IPS DF 6.9 (cell line): Measurements from ENCODE around the gene TMEM25.
"Not testable (repeated sequence)": the region's sequence is repeated elsewhere in the genome, so short reads cannot be mapped to it uniquely, and the experiment has no call there.

Experiments used
- DNase-seq: peaks from one replicate; pipeline ENCODE4 v3.0.0-alpha.2; 2013; ENCODE audit warnings: low read depth, low spot score
- H3K27ac ChIP-seq: one replicate; pipeline ENCODE4 v1.5.1; 2013; ENCODE audit warnings: low read length, control low read depth
- H3K27me3 ChIP-seq: 2 replicates; pipeline ENCODE4 v1.6.1; 2013; ENCODE audit warnings: mild to moderate bottlenecking, low read length; ENCODE audit not compliant: control insufficient read depth, insufficient read depth
- H3K36me3 ChIP-seq: 2 replicates; pipeline ENCODE4 v1.6.1; 2013; ENCODE audit warnings: low read length; ENCODE audit not compliant: control insufficient read depth, insufficient read depth
- H3K4me1 ChIP-seq: 2 replicates; pipeline ENCODE4 v1.6.1; 2013; ENCODE audit warnings: low read length; ENCODE audit not compliant: control insufficient read depth, insufficient read depth
- H3K4me3 ChIP-seq: 2 replicates; pipeline ENCODE4 v1.5.1; 2013; ENCODE audit warnings: mild to moderate bottlenecking, low read length
- H3K9me3 ChIP-seq: 2 replicates; pipeline ENCODE4 v1.6.1; 2013; ENCODE audit warnings: low read length, inconsistent platforms; ENCODE audit not compliant: control insufficient read depth, insufficient read depth
- WGBS: extraction: QIAGEN DNeasy Blood & Tissue Kit; methylation state at CpG from one replicate; pipeline ENCODE4 v1.1.7; 2013; ENCODE audit warnings: mixed read lengths, missing lambda C conversion rate; ENCODE audit not compliant: insufficient read length, insufficient coverage; 5-methylcytosine and 5-hydroxymethylcytosine counted together

Gene TMEM25

DNA sequence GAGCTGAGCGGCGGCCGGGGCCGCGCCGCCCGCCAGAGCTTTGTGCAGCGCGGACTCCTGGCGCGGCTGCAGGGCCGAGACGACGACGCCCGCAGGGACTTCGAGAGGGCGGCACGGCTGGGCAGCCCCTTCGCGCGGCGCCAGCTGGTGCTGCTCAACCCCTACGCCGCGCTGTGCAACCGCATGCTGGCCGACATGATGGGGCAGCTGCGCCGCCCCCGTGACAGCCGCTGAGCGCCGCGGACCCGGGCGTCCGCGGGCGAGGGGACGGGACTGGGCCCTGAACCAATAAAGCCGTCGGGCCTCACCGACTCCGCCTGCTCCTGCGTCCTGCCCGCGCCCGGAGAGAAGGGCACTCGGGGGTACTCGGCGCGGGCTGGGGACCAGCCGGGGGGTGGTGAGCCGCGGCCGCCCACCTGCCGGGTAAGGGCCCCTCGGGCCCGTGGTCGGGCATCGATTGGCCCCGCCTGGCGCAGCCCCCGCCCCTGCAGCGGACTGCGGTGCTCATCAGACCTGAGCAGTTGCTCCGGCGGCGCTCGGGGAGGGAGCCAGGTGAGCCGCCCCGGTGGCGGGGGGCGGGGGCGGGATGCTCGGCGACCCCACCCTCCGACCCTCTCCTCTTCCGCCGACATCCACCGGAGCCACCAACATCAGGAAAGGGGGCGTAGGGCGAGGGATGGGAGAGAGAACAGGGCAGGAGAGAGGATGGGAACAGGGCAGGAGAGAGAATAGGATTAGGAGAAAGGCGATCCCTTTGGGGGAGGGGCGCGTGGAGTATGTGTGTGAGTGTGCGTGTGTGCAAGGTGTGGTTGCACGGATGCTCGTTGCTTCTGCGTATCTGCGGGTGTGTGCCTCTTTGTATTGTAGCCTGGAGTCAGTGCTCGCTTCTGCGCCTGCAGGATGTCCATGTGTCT, at the start of gene TMEM25:
Gene TMEM25, plus strand, starts transcription at position 510 of the 914 bp plus-strand sequence. CDS start 610 bp downstream, outside the sequence.
- no peak for DNase-seq
- no peaks in the 10 kb centered on the region for H3K27me3 ChIP-seq
- peaks cover 3% of the 10 kb centered on the region for H3K4me1 ChIP-seq
- WGBS, result no CpG with 5 or more reads among the region's 94 CpGs
- H3K27ac ChIP-seq, result no peak within 1 kb of the TSS
- no peaks in the 10 kb centered on the region for H3K9me3 ChIP-seq
- no peaks in the 10 kb centered on the region; the same call in 1 of the 2 replicates for H3K36me3 ChIP-seq
- H3K4me3 ChIP-seq, result peak within 1 kb of the TSS; percentile 63

DNA sequence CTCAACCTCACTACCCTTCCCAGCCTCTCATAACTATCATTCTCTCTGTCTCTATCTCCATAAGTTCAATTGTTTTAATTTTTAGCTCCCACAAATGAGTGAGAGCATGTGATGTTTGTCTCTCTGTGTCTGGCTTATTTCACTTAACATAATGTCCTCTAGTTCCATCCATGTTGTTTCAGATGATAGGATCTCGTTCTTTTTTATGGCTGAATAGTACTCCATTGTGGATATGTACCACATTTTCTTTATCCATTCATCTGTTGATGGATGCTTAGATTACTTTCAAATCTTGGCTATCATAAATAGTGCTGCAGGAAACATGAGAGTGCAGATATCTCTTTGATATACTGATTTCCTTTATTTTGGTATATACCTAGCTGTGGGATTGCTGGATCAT, 49.8 kb upstream of the TMEM25 start:
- no CpG with 5 or more reads among the region's 1 CpG for WGBS
- not testable (repeated sequence) for H3K4me1 ChIP-seq, H3K27me3 ChIP-seq, H3K27ac ChIP-seq, H3K9me3 ChIP-seq, DNase-seq, H3K4me3 ChIP-seq
- H3K36me3 ChIP-seq, result peaks cover 26% of the 10 kb centered on the region

DNA sequence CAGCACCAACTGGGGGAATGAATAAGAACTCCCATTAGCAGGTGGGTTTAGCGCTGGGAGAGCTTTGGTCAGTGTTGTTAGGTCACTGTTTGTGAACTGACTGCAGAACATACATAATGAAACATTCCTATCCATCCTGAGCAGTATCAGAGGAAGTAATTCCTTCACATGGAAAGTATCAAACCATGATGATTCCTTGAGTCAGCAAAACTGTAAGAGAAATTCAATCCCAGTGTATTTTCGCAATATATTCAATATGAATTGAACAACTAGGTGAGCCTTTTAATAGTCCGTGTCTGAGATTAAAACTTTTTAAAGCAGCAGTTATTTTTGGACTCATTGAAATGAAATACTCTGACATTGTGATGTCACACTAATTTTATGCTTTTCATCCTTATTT, 46.6 kb upstream of the TMEM25 start:
- H3K27ac ChIP-seq, result no peak overlapping the region
- no peak overlapping the region for H3K4me3 ChIP-seq
- no peaks in the 10 kb centered on the region for H3K27me3 ChIP-seq
- DNase-seq, result no peak
- peaks cover 16% of the 10 kb centered on the region; the same call in 1 of the 2 replicates for H3K36me3 ChIP-seq
- no CpG with 5 or more reads among the region's 3 CpGs for WGBS
- H3K4me1 ChIP-seq, result no peaks in the 10 kb centered on the region
- no peaks in the 10 kb centered on the region for H3K9me3 ChIP-seq

GRCh38 chr11:118485273-118485672, 45.7 kb upstream of the TMEM25 start:
- Histone ChIP-seq H3K9me3 (no peaks in the 10 kb centered on the region), H3K36me3 (peaks cover 19% of the 10 kb centered on the region; the same call in 1 of the 2 replicates), H3K4me3 (no peak overlapping the region), H3K27me3 (no peaks in the 10 kb centered on the region), H3K27ac (no peak overlapping the region), H3K4me1 (no peaks in the 10 kb centered on the region)
- no peak for DNase-seq

DNA sequence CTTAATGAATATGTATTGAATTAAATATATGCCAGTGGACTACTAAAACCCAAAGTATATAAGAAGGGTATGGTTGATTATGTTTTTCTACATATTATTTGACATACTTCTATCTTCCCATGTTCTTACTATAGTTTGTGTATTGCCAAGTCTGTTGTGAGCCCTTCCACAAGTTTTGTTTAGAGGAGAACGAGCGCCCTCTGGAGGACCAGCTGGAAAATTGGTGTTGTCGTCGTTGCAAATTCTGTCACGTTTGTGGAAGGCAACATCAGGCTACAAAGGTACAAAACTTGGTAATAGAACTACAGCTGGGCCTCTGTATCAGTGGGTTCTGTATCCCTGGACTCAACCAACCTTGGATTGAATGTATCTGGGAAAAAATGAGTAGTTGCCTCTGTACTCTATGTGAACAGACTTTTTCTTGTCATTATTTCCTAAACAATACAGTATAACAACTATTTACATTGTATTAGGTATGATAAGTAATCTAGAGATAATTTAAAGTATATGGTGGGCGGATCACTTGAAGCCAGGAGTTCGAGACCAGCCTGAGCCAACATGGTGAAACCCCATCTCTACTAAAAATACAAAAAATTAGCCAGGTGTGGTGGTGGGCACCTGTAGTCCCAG, 42.4 kb upstream of the TMEM25 start:
- no CpG with 5 or more reads among the region's 7 CpGs for WGBS
- no peaks in the 10 kb centered on the region for H3K9me3 ChIP-seq
- no peak overlapping the region for H3K4me3 ChIP-seq
- peak; percentile 61 for DNase-seq
- no peaks in the 10 kb centered on the region for H3K27me3 ChIP-seq
- peaks cover 18% of the 10 kb centered on the region; the same call in 1 of the 2 replicates for H3K36me3 ChIP-seq
- H3K27ac ChIP-seq, result no peak overlapping the region
- no peaks in the 10 kb centered on the region for H3K4me1 ChIP-seq

DNA sequence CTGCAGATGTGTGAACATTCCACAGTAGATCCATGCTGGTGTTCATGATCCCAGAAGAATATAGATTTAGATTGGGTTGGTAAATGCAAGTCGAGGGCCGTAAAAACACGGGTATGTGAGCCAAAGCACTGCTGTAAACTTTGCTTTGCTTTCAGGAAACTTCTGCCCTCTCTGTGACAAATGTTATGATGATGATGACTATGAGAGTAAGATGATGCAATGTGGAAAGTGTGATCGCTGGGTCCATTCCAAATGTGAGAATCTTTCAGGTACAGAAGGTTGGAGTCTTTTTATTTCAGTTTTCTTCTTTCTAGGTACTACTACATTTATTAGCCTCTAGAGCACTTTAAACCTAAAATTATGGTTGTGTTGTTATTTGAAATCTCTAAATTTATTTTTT, 40.0 kb upstream of the TMEM25 start:
- Histone ChIP-seq H3K27me3 (no peaks in the 10 kb centered on the region), H3K4me3 (no peak overlapping the region), H3K9me3 (no peaks in the 10 kb centered on the region), H3K4me1 (no peaks in the 10 kb centered on the region), H3K27ac (no peak overlapping the region), H3K36me3 (peaks cover 15% of the 10 kb centered on the region; the same call in 1 of the 2 replicates)
- no peak for DNase-seq
- WGBS, result no CpG with 5 or more reads among the region's 4 CpGs

- Histone ChIP-seq H3K27me3 (no peaks in the 10 kb centered on the region), H3K9me3 (no peaks in the 10 kb centered on the region), H3K4me1 (no peaks in the 10 kb centered on the region), H3K4me3 (no peak overlapping the region), H3K27ac (no peak overlapping the region), H3K36me3 (peaks cover 32% of the 10 kb centered on the region; the same call in 1 of the 2 replicates)
- no CpG with 5 or more reads among the region's 4 CpGs for WGBS
- DNase-seq, result no peak
These were observed 33.2 kb upstream of the TMEM25 start for GRCh38 chr11:118497831-118498230.

DNA sequence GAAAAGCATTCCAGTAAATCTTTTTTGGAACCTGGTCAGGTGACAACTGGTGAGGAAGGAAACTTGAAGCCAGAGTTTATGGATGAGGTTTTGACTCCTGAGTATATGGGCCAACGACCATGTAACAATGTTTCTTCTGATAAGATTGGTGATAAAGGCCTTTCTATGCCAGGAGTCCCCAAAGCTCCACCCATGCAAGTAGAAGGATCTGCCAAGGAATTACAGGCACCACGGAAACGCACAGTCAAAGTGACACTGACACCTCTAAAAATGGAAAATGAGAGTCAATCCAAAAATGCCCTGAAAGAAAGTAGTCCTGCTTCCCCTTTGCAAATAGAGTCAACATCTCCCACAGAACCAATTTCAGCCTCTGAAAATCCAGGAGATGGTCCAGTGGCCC, 27.8 kb upstream of the TMEM25 start:
- H3K27me3 ChIP-seq, result no peaks in the 10 kb centered on the region
- no peak overlapping the region for H3K27ac ChIP-seq
- no CpG with 5 or more reads among the region's 3 CpGs for WGBS
- DNase-seq, result no peak
- no peak overlapping the region for H3K4me3 ChIP-seq
- no peaks in the 10 kb centered on the region for H3K9me3 ChIP-seq
- no peaks in the 10 kb centered on the region for H3K4me1 ChIP-seq
- H3K36me3 ChIP-seq, result peaks cover 57% of the 10 kb centered on the region

- no peak for DNase-seq
- Histone ChIP-seq H3K27me3 (no peaks in the 10 kb centered on the region), H3K4me1 (no peaks in the 10 kb centered on the region), H3K9me3 (no peaks in the 10 kb centered on the region), H3K4me3 (no peak overlapping the region), H3K27ac (no peak overlapping the region), H3K36me3 (peaks cover 13% of the 10 kb centered on the region; the same call in 1 of the 2 replicates)
- no CpG with 5 or more reads among the region's 5 CpGs for WGBS
These were observed 19.4 kb upstream of the TMEM25 start for GRCh38 chr11:118511601-118512000.

DNA sequence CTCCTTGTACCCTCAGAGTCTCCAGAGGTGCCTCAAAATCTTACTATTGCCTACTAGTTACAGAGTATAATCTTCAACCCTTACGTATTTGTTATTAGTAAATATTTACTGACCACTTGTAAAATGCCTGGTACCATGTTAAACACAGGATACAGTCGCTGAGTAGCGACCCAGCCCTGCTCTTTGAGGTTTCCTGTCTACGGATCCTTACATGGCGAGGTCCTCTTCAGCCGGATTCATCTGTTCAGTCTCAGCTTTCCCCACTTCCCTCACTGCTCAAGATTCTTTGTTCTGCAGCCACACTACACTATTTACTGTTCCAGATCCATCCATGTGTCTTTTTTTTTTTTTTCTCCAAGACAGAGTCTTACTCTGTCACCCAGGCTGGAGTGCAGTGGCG, 16.9 kb upstream of the TMEM25 start:
- Histone ChIP-seq H3K9me3 (no peaks in the 10 kb centered on the region), H3K4me3 (no peak overlapping the region), H3K36me3 (peaks cover 14% of the 10 kb centered on the region; the same call in 1 of the 2 replicates), H3K27ac (no peak overlapping the region), H3K4me1 (no peaks in the 10 kb centered on the region), H3K27me3 (no peaks in the 10 kb centered on the region)
- DNase-seq, result no peak
- WGBS, result no CpG with 5 or more reads among the region's 7 CpGs
